Lung (tissue), 12 donors: Measurements from ENCODE around the gene HOXA6. TPM values are rescaled to one million over a fixed set of nuclear protein-coding genes. Genes with fewer than 3 reads are reported as not detected.

Experiments used
- ATAC-seq: fragments of 200-7000 bp; cut with Tn5 transposase; one replicate; pipeline ENCODE4 v1.9.1; 2020; ENCODE audit warnings: moderate number of reproducible peaks; ENCODE audit not compliant: insufficient read depth, low FRiP score
- DNase-seq, 3 donors: peaks; one replicate each; pipeline ENCODE4 v3.0.0-alpha.2; 2013 to 2017
- H3K27ac ChIP-seq, 2 donors: one replicate each; pipeline ENCODE4 v1.5.1; 2013; ENCODE audit warnings: mild to moderate bottlenecking in 2 of 2, moderate library complexity in 2 of 2, control low read depth in 1 of 2, inconsistent platforms in 1 of 2, low read depth in 1 of 2, low read length in 1 of 2
- H3K27me3 ChIP-seq, 3 donors: one replicate each; pipeline ENCODE4 v1.5.1; 2013; ENCODE audit warnings: low read length in 2 of 3; ENCODE audit not compliant: control insufficient read depth in 3 of 3, insufficient read depth in 3 of 3
- H3K36me3 ChIP-seq, 4 donors: one replicate each; pipeline ENCODE4 v1.5.1; 2013; ENCODE audit warnings: low read length in 4 of 4, mild to moderate bottlenecking in 1 of 4, moderate library complexity in 1 of 4; ENCODE audit not compliant: control insufficient read depth in 4 of 4, insufficient read depth in 4 of 4
- H3K4me1 ChIP-seq, 5 donors: one replicate each; pipeline ENCODE4 v1.5.1; 2013; ENCODE audit warnings: low read length in 5 of 5, mild to moderate bottlenecking in 2 of 5, moderate library complexity in 1 of 5; ENCODE audit not compliant: control insufficient read depth in 5 of 5, insufficient read depth in 5 of 5
- H3K4me3 ChIP-seq: one replicate; pipeline ENCODE4 v1.5.1; 2013; ENCODE audit warnings: mild to moderate bottlenecking, control low read depth, moderate library complexity
- H3K9ac ChIP-seq, 2 donors: one replicate each; pipeline ENCODE4 v1.5.1; 2013; ENCODE audit warnings: low read length in 2 of 2, control low read depth in 1 of 2; ENCODE audit not compliant: insufficient read depth in 1 of 2
- H3K9me3 ChIP-seq, 4 donors: one replicate each; pipeline ENCODE4 v1.5.1; 2013; ENCODE audit warnings: low read length in 3 of 4, mild to moderate bottlenecking in 1 of 4, moderate library complexity in 1 of 4; ENCODE audit not compliant: control insufficient read depth in 4 of 4, insufficient read depth in 3 of 4
- WGBS, 2 donors: extraction: QIAGEN DNeasy Blood & Tissue Kit; methylation state at CpG; one replicate each; pipeline ENCODE4 v1.1.7; 2013; 5-methylcytosine and 5-hydroxymethylcytosine counted together
- polyA plus RNA-seq, 2 donors: library from polyadenylated mRNA; stranded (reverse); fragments of 200-250 nt; gene quantifications; one replicate each; pipeline ENCODE4 v1.2.1, GENCODE V29; 2013
- total RNA-seq, 2 donors: library from RNA; depleted of rRNA in 1 of 2; stranded (reverse); fragments of >200 nt in 1 of 2; gene quantifications; one replicate each; pipeline ENCODE4 v1.2.1, GENCODE V29; 2014 to 2021
- TF ChIP-seq, protein P1 (sequence below): IDR thresholded peaks from 2 replicates; pipeline ENCODE4 v1.5.1; 2012; ENCODE audit warnings: mild to moderate bottlenecking; ENCODE audit errors: control extremely low read depth, extremely low read depth
- donor health status: control.
- donor health status: control.
- donor health status: Bipolar disorder and iron deficiency.
- donor health status: healthy.
- donor health status: DM: yes; HTN: yes; CAD: no.

Gene HOXA6
- total and polyA plus RNA-seq, 4 donors = 0.49 to 7.7 (median 2.8) TPM

GRCh38 chr7:27138472-27138871 is 9.1 kb downstream of the HOXA6 start:
- ATAC-seq (no peak), DNase-seq (peak; percentile 41 to 77 (median 62))
- Histone ChIP-seq H3K4me3 (no peak overlapping the region), H3K4me1 (peaks cover 0 to 65% (median 0%) of the 10 kb centered on the region in 5 donors), H3K27me3 (peaks cover 0 to 53% (median 11%) of the 10 kb centered on the region in 3 donors), H3K9ac (peak overlapping the region; percentile 82 to 98), H3K9me3 (no peaks in the 10 kb centered on the region), H3K36me3 (peaks cover 0 to 38% (median 14%) of the 10 kb centered on the region in 4 donors), H3K27ac (peak overlapping the region in 1 of 2 donors; percentile 87)
- WGBS, 2 donors = 58 to 85% methylated on average over 1 of the region's 1 CpG
- TF ChIP-seq, protein P1, sequence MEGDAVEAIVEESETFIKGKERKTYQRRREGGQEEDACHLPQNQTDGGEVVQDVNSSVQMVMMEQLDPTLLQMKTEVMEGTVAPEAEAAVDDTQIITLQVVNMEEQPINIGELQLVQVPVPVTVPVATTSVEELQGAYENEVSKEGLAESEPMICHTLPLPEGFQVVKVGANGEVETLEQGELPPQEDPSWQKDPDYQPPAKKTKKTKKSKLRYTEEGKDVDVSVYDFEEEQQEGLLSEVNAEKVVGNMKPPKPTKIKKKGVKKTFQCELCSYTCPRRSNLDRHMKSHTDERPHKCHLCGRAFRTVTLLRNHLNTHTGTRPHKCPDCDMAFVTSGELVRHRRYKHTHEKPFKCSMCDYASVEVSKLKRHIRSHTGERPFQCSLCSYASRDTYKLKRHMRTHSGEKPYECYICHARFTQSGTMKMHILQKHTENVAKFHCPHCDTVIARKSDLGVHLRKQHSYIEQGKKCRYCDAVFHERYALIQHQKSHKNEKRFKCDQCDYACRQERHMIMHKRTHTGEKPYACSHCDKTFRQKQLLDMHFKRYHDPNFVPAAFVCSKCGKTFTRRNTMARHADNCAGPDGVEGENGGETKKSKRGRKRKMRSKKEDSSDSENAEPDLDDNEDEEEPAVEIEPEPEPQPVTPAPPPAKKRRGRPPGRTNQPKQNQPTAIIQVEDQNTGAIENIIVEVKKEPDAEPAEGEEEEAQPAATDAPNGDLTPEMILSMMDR = no peak

DNA sequence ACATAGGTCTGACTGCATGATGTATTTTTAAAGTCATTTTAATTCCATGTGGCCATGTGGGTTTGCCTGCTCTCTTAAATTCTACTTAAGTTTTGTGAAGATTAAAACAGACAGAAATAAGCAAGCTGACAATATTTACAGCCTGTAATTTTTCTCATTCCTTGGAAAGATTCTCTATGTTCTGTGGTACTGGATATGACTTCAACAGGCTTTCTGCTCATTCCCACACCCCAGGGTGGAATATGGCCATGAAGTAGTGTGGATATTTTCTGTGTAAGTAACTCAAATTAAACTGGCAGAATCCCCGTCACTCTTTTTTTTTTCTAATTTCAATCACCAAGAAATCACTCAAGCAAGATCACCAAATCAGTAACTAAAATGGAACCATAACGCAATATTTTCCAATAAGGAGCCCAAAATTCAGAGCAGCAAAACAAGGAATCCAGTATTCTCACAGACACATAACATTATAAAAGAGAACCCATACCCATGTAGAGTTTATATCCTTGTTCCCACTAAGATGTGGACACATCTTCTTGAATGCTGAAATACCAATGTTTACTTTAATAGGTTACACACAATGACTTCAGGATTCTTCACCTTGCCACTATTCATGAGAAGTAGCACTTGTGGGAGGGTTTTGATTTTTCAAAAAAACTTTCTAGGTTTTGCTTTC is 9.8 kb downstream of the HOXA6 start:
- H3K9ac ChIP-seq = peak overlapping the region; percentile 82 to 98
- no peaks in the 10 kb centered on the region for H3K9me3 ChIP-seq
- TF ChIP-seq, protein P1 = no peak
- no peak overlapping the region for H3K27ac ChIP-seq
- ATAC-seq = no peak
- WGBS, 2 donors = 40 to 82% methylated on average over 2 of the region's 2 CpGs
- peaks cover 0 to 72% (median 7%) of the 10 kb centered on the region in 5 donors for H3K4me1 ChIP-seq
- peaks cover 0 to 58% (median 14%) of the 10 kb centered on the region in 3 donors for H3K27me3 ChIP-seq
- peak in 1 of 3 donors; percentile 63 for DNase-seq
- H3K4me3 ChIP-seq = no peak overlapping the region
- peaks cover 0 to 31% (median 15%) of the 10 kb centered on the region in 4 donors for H3K36me3 ChIP-seq

- peaks cover 4 to 84% (median 7%) of the 10 kb centered on the region in 5 donors for H3K4me1 ChIP-seq
- peak overlapping the region in 1 of 2 donors; percentile 98 for H3K9ac ChIP-seq
- no peak for ATAC-seq
- H3K9me3 ChIP-seq = no peaks in the 10 kb centered on the region
- no peak overlapping the region for H3K27ac ChIP-seq
- DNase-seq = peak in 2 of 3 donors; percentile 63 to 96
- H3K27me3 ChIP-seq = peaks cover 0 to 52% (median 16%) of the 10 kb centered on the region in 3 donors
- H3K36me3 ChIP-seq = peaks cover 0 to 23% (median under 1%) of the 10 kb centered on the region in 4 donors
- TF ChIP-seq, protein P1 = no peak
- WGBS, 2 donors = 8 to 17% methylated on average over 2 of the region's 2 CpGs
- H3K4me3 ChIP-seq = no peak overlapping the region
Measured at GRCh38 chr7:27134392-27134791, 13.2 kb downstream of the HOXA6 start.
